GM21528 (cell line): ENCODE results near the gene NOM1.

ENCODE experiments used
- ATAC-seq: cut with Tn5 transposase; IDR thresholded peaks from one replicate; pipeline ENCODE4 v1.9.1; 2021; ENCODE audit warnings: mild to moderate bottlenecking, moderate library complexity; ENCODE audit not compliant: unreplicated experiment, low FRiP score

The NOM1 gene

GRCh38 chr7:156979007-156979606 lies 29.6 kb downstream of the NOM1 start:
- ATAC-seq, result no peak

- no peak for ATAC-seq
These were observed 30.2 kb downstream of the NOM1 start for GRCh38 chr7:156979711-156980110.

GRCh38 chr7:156984174-156984891 lies 34.8 kb downstream of the NOM1 start:
- no peak for ATAC-seq

- no peak for ATAC-seq
These were observed 35.8 kb downstream of the NOM1 start for GRCh38 chr7:156985101-156985992.

- no peak for ATAC-seq
These were observed 36.9 kb downstream of the NOM1 start for GRCh38 chr7:156986378-156986777.

GRCh38 chr7:156988343-156989185 lies 39.1 kb downstream of the NOM1 start:
- ATAC-seq, result no peak

- ATAC-seq, result no peak
These were observed 40.4 kb downstream of the NOM1 start for GRCh38 chr7:156989766-156990535.

- no peak for ATAC-seq
These were observed 43.8 kb downstream of the NOM1 start for GRCh38 chr7:156993021-156993924.

- ATAC-seq, result no peak
These were observed 44.4 kb downstream of the NOM1 start for GRCh38 chr7:156993925-156994235.

- ATAC-seq, result no peak
These were observed 44.9 kb downstream of the NOM1 start for GRCh38 chr7:156994417-156994816.

- ATAC-seq, result no peak
These were observed 49.8 kb downstream of the NOM1 start for GRCh38 chr7:156998988-156999957.

GRCh38 chr7:156999958-157000726 lies 50.6 kb downstream of the NOM1 start:
- no peak for ATAC-seq

GRCh38 chr7:157000741-157001653 lies 51.5 kb downstream of the NOM1 start:
- ATAC-seq, result no peak

- ATAC-seq, result no peak
These were observed 52.7 kb downstream of the NOM1 start for GRCh38 chr7:157001920-157002818.

GRCh38 chr7:157002819-157003421 lies 53.4 kb downstream of the NOM1 start:
- ATAC-seq, result no peak
